Stomach (tissue), 9 donors: ENCODE results near the gene IL36RN. TPM values are rescaled to one million over a fixed set of nuclear protein-coding genes. Genes with fewer than 3 reads are reported as not detected.
A peak's percentile ranks its signal among the peaks of the same experiment; 100 is the strongest.

Experiments
- DNase-seq, 2 donors: peaks; one replicate each; pipeline versions ENCODE4 v3.0.0 to v3.0.0-alpha.2; 2013 to 2019
- H3K27ac ChIP-seq, 5 donors: fragments of 200-600 bp in 4 of 5; sonication (generic) in 4 of 5; one replicate each; pipeline ENCODE4 v1.5.1; 2013 to 2019; ENCODE audit warnings: mild to moderate bottlenecking in 1 of 5, moderate library complexity in 1 of 5
- H3K27me3 ChIP-seq, 3 donors: fragments of 200-600 bp; sonication (generic); one replicate each; pipeline ENCODE4 v1.5.1; 2017 to 2019; ENCODE audit warnings: mixed run types in 1 of 3
- H3K36me3 ChIP-seq, 4 donors: fragments of 200-600 bp; sonication (generic); 1 replicate in 3 of 4; 2 replicates in 1 of 4; pipeline ENCODE4 v1.5.1; 2016 to 2019
- H3K4me1 ChIP-seq, 4 donors: fragments of 200-600 bp; sonication (generic); one replicate each; pipeline ENCODE4 v1.5.1; 2016 to 2019
- H3K4me3 ChIP-seq, 4 donors: fragments of 200-600 bp; sonication (generic) in 3 of 4; one replicate each; pipeline ENCODE4 v1.5.1; 2016 to 2019; ENCODE audit warnings: mild to moderate bottlenecking in 1 of 4
- H3K9me3 ChIP-seq, 4 donors: fragments of 200-600 bp; sonication (generic); one replicate each; pipeline ENCODE4 v1.5.1; 2016 to 2019
- CTCF ChIP-seq, 7 experiments: fragments of 450-650 bp in 4 of 7; fragments of 200-600 bp in 3 of 7; sonication (generic) in 3 of 7; IDR thresholded peaks; one replicate each; pipeline ENCODE4 v1.5.1; 2016 to 2019; ENCODE audit warnings: antibody characterized with exemption in 7 of 7, control low read depth in 2 of 7, mild to moderate bottlenecking in 1 of 7
- EP300 ChIP-seq: sonication (generic); formaldehyde crosslinking; IDR thresholded peaks from one replicate; pipeline ENCODE4 v1.6.1; 2017; ENCODE audit warnings: antibody characterized with exemption
- POLR2A ChIP-seq, 4 donors: fragments of 450-650 bp; IDR thresholded peaks; one replicate each; pipeline ENCODE4 v1.6.1; 2016; ENCODE audit warnings: antibody characterized with exemption in 4 of 4, control low read depth in 2 of 4, mild to moderate bottlenecking in 1 of 4, moderate library complexity in 1 of 4
- POLR2AphosphoS5 ChIP-seq, 3 donors: sonication (generic); formaldehyde crosslinking; IDR thresholded peaks; one replicate each; pipeline ENCODE4 v1.6.1; 2016; ENCODE audit warnings: antibody characterized with exemption in 3 of 3
- WGBS, 5 donors: extraction: QIAGEN DNeasy Blood & Tissue Kit in 3 of 5; methylation state at CpG; one replicate each; pipeline versions ENCODE4 v1.1.5 to v1.1.7; 2013 to 2018; 5-methylcytosine and 5-hydroxymethylcytosine counted together
- intact Hi-C: fragments of 100-400 bp; cut with DNase I; formaldehyde crosslinking; loops from one replicate; pipeline ENCODE4 v1.15.1; 2023; ENCODE audit warnings: low total_unique reads
- polyA plus RNA-seq, 3 donors: library from polyadenylated mRNA; stranded (reverse); fragments of 200-250 nt; gene quantifications; one replicate each; pipeline ENCODE4 v1.2.3, GENCODE V29; 2013
- total RNA-seq, 5 donors: library from RNA; depleted of rRNA; stranded (reverse); fragments of >200 nt; gene quantifications; one replicate each; pipeline versions ENCODE4 v1.1.0 to v1.2.3, GENCODE V29; 2014 to 2016
- donor health status: healthy with polysubstance abuse.
- donor health status: Bipolar disorder and iron deficiency.
- donor health status: healthy.

Gene IL36RN
- total and polyA plus RNA-seq, 8 donors = 1.8 TPM; not detected in 7

GRCh38 chr2:113083296-113083695 is 24.3 kb downstream of the IL36RN start:
- intact Hi-C loops = no loop called here
- H3K4me3 ChIP-seq = no peak overlapping the region
- peaks cover 7 to 17% (median 14%) of the 10 kb centered on the region in 4 donors for H3K4me1 ChIP-seq
- no peaks in the 10 kb centered on the region for H3K27me3 ChIP-seq
- 58 to 79% (median 75%) methylated on average over 8 of the region's 8 CpGs for WGBS, 5 donors
- DNase-seq = no peak
- no peaks in the 10 kb centered on the region for H3K36me3 ChIP-seq
- peaks cover 0 to 4% (median 0%) of the 10 kb centered on the region in 4 donors for H3K9me3 ChIP-seq
- H3K27ac ChIP-seq = no peak overlapping the region
- TF ChIP-seq POLR2A (IDR thresholded peaks at IDR 0.05) = no peak
- TF ChIP-seq POLR2AphosphoS5 (IDR thresholded peaks at IDR 0.05) = no peak
- no peak for TF ChIP-seq EP300
- TF ChIP-seq CTCF (IDR thresholded peaks at IDR 0.05) = no peak

- peaks cover 0 to 4% (median 0%) of the 10 kb centered on the region in 4 donors for H3K9me3 ChIP-seq
- H3K27ac ChIP-seq = no peak overlapping the region
- no peaks in the 10 kb centered on the region for H3K27me3 ChIP-seq
- peak in 1 of 2 donors; percentile 31 for DNase-seq
- peaks cover 0 to 14% (median 6%) of the 10 kb centered on the region in 4 donors for H3K4me1 ChIP-seq
- TF ChIP-seq CTCF (IDR thresholded peaks at IDR 0.05) (peak in 3 of 7 experiments; percentile 20 to 43 (median 40)), POLR2A (IDR thresholded peaks at IDR 0.05) (no peak), EP300 (no peak)
- H3K36me3 ChIP-seq = no peaks in the 10 kb centered on the region
- intact Hi-C loops = no loop called here
- no peak overlapping the region for H3K4me3 ChIP-seq
- 19 to 35% (median 26%) methylated on average over 5 of the region's 5 CpGs for WGBS, 5 donors
Measured at GRCh38 chr2:113084249-113085000, 25.4 kb downstream of the IL36RN start.

- H3K27ac ChIP-seq = no peak overlapping the region
- H3K4me3 ChIP-seq = no peak overlapping the region
- H3K4me1 ChIP-seq = peaks cover 0 to 6% (median 0%) of the 10 kb centered on the region in 4 donors
- no peaks in the 10 kb centered on the region for H3K36me3 ChIP-seq
- TF ChIP-seq EP300 (no peak), POLR2A (IDR thresholded peaks at IDR 0.05) (no peak), CTCF (IDR thresholded peaks at IDR 0.05) (no peak), POLR2AphosphoS5 (IDR thresholded peaks at IDR 0.05) (no peak)
- peaks cover 0 to 4% (median 0%) of the 10 kb centered on the region in 4 donors for H3K9me3 ChIP-seq
- H3K27me3 ChIP-seq = no peaks in the 10 kb centered on the region
- WGBS, 5 donors = 37 to 65% (median 54%) methylated on average over 2 of the region's 2 CpGs
- intact Hi-C loops = no loop called here
- peak in 1 of 2 donors; percentile 41 for DNase-seq
Measured at GRCh38 chr2:113085542-113085941, 26.5 kb downstream of the IL36RN start.

- H3K27me3 ChIP-seq = no peaks in the 10 kb centered on the region
- peaks cover 0 to 6% (median 0%) of the 10 kb centered on the region in 4 donors for H3K4me1 ChIP-seq
- no peak overlapping the region for H3K27ac ChIP-seq
- DNase-seq = no peak
- TF ChIP-seq POLR2A (IDR thresholded peaks at IDR 0.05) (no peak), POLR2AphosphoS5 (IDR thresholded peaks at IDR 0.05) (no peak), EP300 (no peak), CTCF (IDR thresholded peaks at IDR 0.05) (no peak)
- H3K36me3 ChIP-seq = no peaks in the 10 kb centered on the region
- H3K9me3 ChIP-seq = peaks cover 0 to 4% (median 0%) of the 10 kb centered on the region in 4 donors
- H3K4me3 ChIP-seq = no peak overlapping the region
- intact Hi-C loops = no loop called here
Measured at GRCh38 chr2:113088213-113088992, 29.4 kb downstream of the IL36RN start.
